GM23338 (cell line): ENCODE data around the gene TRAF5. TPM values are rescaled to one million over a fixed set of nuclear protein-coding genes. Genes with fewer than 3 reads are reported as not detected.
"Not testable (repeated sequence)": the region's sequence is repeated elsewhere in the genome, so short reads cannot be mapped to it uniquely, and the experiment has no call there.

ENCODE experiments used
- ATAC-seq: fragments of 200-7000 bp; cut with Tn5 transposase; 3 replicates; pipeline ENCODE4 v1.9.1; 2020
- DNase-seq: peaks from one replicate; pipeline ENCODE4 v3.0.0-alpha.2; 2015; ENCODE audit warnings: low spot score
- H2AFZ ChIP-seq: fragments of 200-600 bp; sonication (generic); 2 replicates; pipeline ENCODE4 v1.8.0; 2016; ENCODE audit warnings: antibody characterized with exemption, mild to moderate bottlenecking, moderate library complexity
- H3F3A ChIP-seq: fragments of 200-600 bp; sonication (generic); replicated peaks from 2 replicates; pipeline ENCODE4 v1.8.0; 2017; ENCODE audit warnings: antibody characterized with exemption, mixed run types, low read depth
- H3K27ac ChIP-seq: fragments of 200-600 bp; sonication (generic); 2 replicates; pipeline ENCODE4 v1.6.1; 2016; ENCODE audit warnings: low read depth
- H3K27me3 ChIP-seq: fragments of 200-600 bp; sonication (generic); 2 replicates; pipeline ENCODE4 v1.8.0; 2016; ENCODE audit warnings: mild to moderate bottlenecking, mixed run types, moderate library complexity; ENCODE audit not compliant: insufficient read depth
- H3K36me3 ChIP-seq: fragments of 200-600 bp; sonication (generic); 2 replicates; pipeline ENCODE4 v1.8.0; 2016; ENCODE audit warnings: mild to moderate bottlenecking; ENCODE audit not compliant: insufficient read depth
- H3K4me1 ChIP-seq: fragments of 200-600 bp; sonication (generic); 2 replicates; pipeline ENCODE4 v1.8.0; 2016; ENCODE audit warnings: mild to moderate bottlenecking, moderate library complexity; ENCODE audit not compliant: insufficient read depth
- H3K4me2 ChIP-seq: fragments of 200-600 bp; sonication (generic); 2 replicates; pipeline ENCODE4 v1.7.1; 2017; ENCODE audit warnings: mixed run types
- H3K4me3 ChIP-seq: fragments of 200-600 bp; sonication (generic); 2 replicates; pipeline ENCODE4 v1.6.1; 2016; ENCODE audit warnings: mixed run types
- H3K79me2 ChIP-seq: fragments of 200-600 bp; sonication (generic); replicated peaks from 2 replicates; pipeline ENCODE4 v1.8.0; 2017; ENCODE audit warnings: mild to moderate bottlenecking; ENCODE audit not compliant: insufficient read depth
- H3K9me2 ChIP-seq: fragments of 200-600 bp; sonication (generic); 2 replicates; pipeline ENCODE4 v1.8.0; 2017; ENCODE audit not compliant: insufficient read depth
- H4K20me1 ChIP-seq: fragments of 200-600 bp; sonication (generic); replicated peaks from 2 replicates; pipeline ENCODE4 v1.8.0; 2017; ENCODE audit warnings: mild to moderate bottlenecking; ENCODE audit not compliant: insufficient read depth
- H3K27ac Mint-ChIP-seq: 2 replicates; pipeline ENCODE4 v1.8.0; 2020; ENCODE audit warnings: inconsistent platforms, mild to moderate bottlenecking, moderate library complexity, mixed read lengths
- H3K27me3 Mint-ChIP-seq: 3 replicates; pipeline ENCODE4 v1.8.0; 2022; ENCODE audit warnings: low read depth, mild to moderate bottlenecking, moderate library complexity, mixed read lengths, inconsistent platforms; ENCODE audit not compliant: insufficient read depth, poor library complexity
- H3K36me3 Mint-ChIP-seq: 3 replicates; pipeline ENCODE4 v1.8.0; 2021; ENCODE audit warnings: low read depth, mild to moderate bottlenecking, inconsistent platforms, moderate library complexity, mixed read lengths
- H3K4me1 Mint-ChIP-seq: 3 replicates; pipeline ENCODE4 v1.8.0; 2020; ENCODE audit warnings: mild to moderate bottlenecking, inconsistent platforms, mixed read lengths
- H3K4me3 Mint-ChIP-seq: 3 replicates; pipeline ENCODE4 v1.8.0; 2021; ENCODE audit warnings: moderate library complexity, mild to moderate bottlenecking, inconsistent platforms, mixed read lengths
- H3K9me3 Mint-ChIP-seq: 3 replicates; pipeline ENCODE4 v1.8.0; 2020; ENCODE audit warnings: moderate library complexity, mild to moderate bottlenecking, inconsistent platforms, mixed read lengths
- CREB1 ChIP-seq: fragments of 250-450 bp; sonication (Bioruptor Pico); IDR thresholded peaks from 2 replicates; pipeline ENCODE4 v1.5.0; 2020; ENCODE audit warnings: low read depth, mild to moderate bottlenecking, moderate library complexity
- CTCF ChIP-seq, 2 experiments: fragments of 200-600 bp in 1 of 2; sonication (generic) in 1 of 2; conservative IDR thresholded peaks; 2 replicates each; pipeline versions ENCODE4 v1.5.1 to v1.6.1; 2016 to 2017; ENCODE audit warnings: antibody characterized with exemption in 2 of 2, low read depth in 2 of 2, mild to moderate bottlenecking in 2 of 2, moderate library complexity in 1 of 2
- ETS1 ChIP-seq: IDR thresholded peaks from 2 replicates; pipeline ENCODE4 v1.6.1; 2016; ENCODE audit warnings: antibody characterized with exemption
- EZH2 ChIP-seq: fragments of 200-600 bp; sonication (generic); IDR thresholded peaks from one replicate; pipeline ENCODE4 v1.8.0; 2017; ENCODE audit warnings: antibody characterized with exemption, mild to moderate bottlenecking, low read depth; ENCODE audit not compliant: unreplicated experiment
- EZH2phosphoT487 ChIP-seq: fragments of 200-600 bp; sonication (generic); IDR thresholded peaks from one replicate; pipeline ENCODE4 v1.8.1; 2018; ENCODE audit warnings: antibody characterized with exemption; ENCODE audit not compliant: unreplicated experiment
- JUNB ChIP-seq: IDR thresholded peaks from one replicate; pipeline ENCODE4 v1.6.1; 2016; ENCODE audit warnings: antibody characterized with exemption; ENCODE audit not compliant: unreplicated experiment
- NANOG ChIP-seq: IDR thresholded peaks from 2 replicates; pipeline ENCODE4 v1.6.1; 2016; ENCODE audit warnings: antibody characterized with exemption, borderline replicate concordance
- POLR2AphosphoS5 ChIP-seq: IDR thresholded peaks from 2 replicates; pipeline ENCODE4 v1.6.1; 2016; ENCODE audit warnings: antibody characterized with exemption, low read depth
- REST ChIP-seq: IDR thresholded peaks from one replicate; pipeline ENCODE4 v1.6.1; 2018; ENCODE audit warnings: antibody characterized with exemption; ENCODE audit not compliant: unreplicated experiment
- STAT1 ChIP-seq: IDR thresholded peaks from one replicate; pipeline ENCODE4 v1.6.1; 2016; ENCODE audit warnings: antibody characterized with exemption; ENCODE audit not compliant: unreplicated experiment
- ZNF331 ChIP-seq: fragments of 250-450 bp; sonication (Bioruptor Pico); IDR thresholded peaks from 2 replicates; pipeline ENCODE4 v1.5.0; 2020; ENCODE audit warnings: low read depth, mild to moderate bottlenecking, moderate library complexity
- ZNF462 ChIP-seq: fragments of 250-450 bp; sonication (Bioruptor Pico); IDR thresholded peaks from 2 replicates; pipeline ENCODE4 v1.5.0; 2020; ENCODE audit warnings: mild to moderate bottlenecking, moderate library complexity
- polyA plus RNA-seq: library from polyadenylated mRNA; unstranded; fragments of >200 nt; fragmentation: Nextera tagmentation; extraction: Ambion mirVana; gene quantifications from 2 replicates; pipeline ENCODE4 v1.2.1, GENCODE V29; 2016
- total RNA-seq: library from RNA; depleted of rRNA; stranded (reverse); fragments of >200 nt; shearing (Covaris generic); gene quantifications from 2 replicates; pipeline ENCODE4 v1.2.3, GENCODE V29; 2014

TRAF5 gene
- total and polyA plus RNA-seq, 2 experiments from 2014 or later: 9.2 to 18.9 TPM

GRCh38 chr1:211349741-211350140, 23.1 kb downstream of the TRAF5 start:
- Mint-ChIP-seq H3K4me3 (no peak overlapping the region), H3K4me1 (peaks cover 18% of the 10 kb centered on the region), H3K27me3 (peaks cover 11% of the 10 kb centered on the region), H3K27ac (no peak overlapping the region), H3K9me3 (peaks cover 18% of the 10 kb centered on the region), H3K36me3 (peaks cover 21% of the 10 kb centered on the region)
- H3K4me1 ChIP-seq: peaks cover 9% of the 10 kb centered on the region
- no peaks in the 10 kb centered on the region for H3K9me2 ChIP-seq
- no peaks in the 10 kb centered on the region for H3F3A ChIP-seq
- H3K27ac ChIP-seq: no peak overlapping the region
- no peak overlapping the region for H3K4me2 ChIP-seq
- no peaks in the 10 kb centered on the region for H3K79me2 ChIP-seq
- no peaks in the 10 kb centered on the region for H3K27me3 ChIP-seq
- DNase-seq (no peak), ATAC-seq (no peak)
- TF ChIP-seq STAT1 (no peak), JUNB (no peak), ETS1 (no peak), EZH2 (no peak), EZH2phosphoT487 (no peak), CTCF (conservative IDR thresholded peaks at IDR 0.05; ENCODE audit: low read depth in 2 of 2) (no peak), REST (no peak), ZNF331 (CRISPR knock-in tag) (no peak), CREB1 (CRISPR knock-in tag) (no peak), POLR2AphosphoS5 (no peak), ZNF462 (CRISPR knock-in tag) (no peak), NANOG (no peak)
- no peaks in the 10 kb centered on the region for H3K36me3 ChIP-seq
- no peak overlapping the region for H3K4me3 ChIP-seq
- no peak overlapping the region for H2AFZ ChIP-seq
- H4K20me1 ChIP-seq: no peaks in the 10 kb centered on the region

- H3K4me1 Mint-ChIP-seq, ATAC-seq, H3K27ac ChIP-seq, H3K4me2 ChIP-seq, H3F3A ChIP-seq, H3K4me1 ChIP-seq, H3K27me3 ChIP-seq, H3K27me3 Mint-ChIP-seq, H3K36me3 ChIP-seq, H3K4me3 ChIP-seq, H3K9me2 ChIP-seq, H3K4me3 Mint-ChIP-seq, DNase-seq, H2AFZ ChIP-seq, H4K20me1 ChIP-seq, H3K79me2 ChIP-seq, H3K27ac Mint-ChIP-seq: not testable (repeated sequence)
- Mint-ChIP-seq H3K36me3 (peaks cover 21% of the 10 kb centered on the region), H3K9me3 (peaks cover 18% of the 10 kb centered on the region)
Observed at GRCh38 chr1:211352055-211352454, 25.4 kb downstream of the TRAF5 start.
